H9 (cell line): ENCODE results near the gene CELF4. TPM values are rescaled to one million over a fixed set of nuclear protein-coding genes. Genes with fewer than 3 reads are reported as not detected.
A peak's percentile ranks its signal among the peaks of the same experiment; 100 is the strongest.

Source experiments
- DNase-seq: peaks from one replicate; pipeline ENCODE4 v3.0.0-alpha.2; 2017
- H2AFZ ChIP-seq: one replicate; pipeline ENCODE4 v1.6.1; 2013; ENCODE audit warnings: mild to moderate bottlenecking, low read length, control low read depth, moderate library complexity
- H2AK5ac ChIP-seq: 2 replicates; pipeline ENCODE4 v1.6.1; 2013; ENCODE audit warnings: low read length, control low read depth, mixed read lengths; ENCODE audit not compliant: insufficient read length
- H2BK120ac ChIP-seq: one replicate; pipeline ENCODE4 v1.6.1; 2013; ENCODE audit warnings: low read depth, mild to moderate bottlenecking, low read length, control low read depth, inconsistent platforms; ENCODE audit not compliant: poor library complexity, severe bottlenecking
- H2BK12ac ChIP-seq: 2 replicates; pipeline ENCODE4 v1.6.1; 2013; ENCODE audit warnings: low read length, control low read depth, mixed read lengths, low read depth; ENCODE audit not compliant: insufficient read length
- H2BK15ac ChIP-seq: 2 replicates; pipeline ENCODE4 v1.6.1; 2013; ENCODE audit warnings: low read depth, low read length, control low read depth
- H2BK20ac ChIP-seq: one replicate; pipeline ENCODE4 v1.6.1; 2013; ENCODE audit warnings: low read depth, mild to moderate bottlenecking, low read length, control low read depth, inconsistent platforms; ENCODE audit not compliant: poor library complexity, severe bottlenecking
- H2BK5ac ChIP-seq: 2 replicates; pipeline ENCODE4 v1.6.1; 2013; ENCODE audit warnings: low read length, control low read depth, mixed read lengths; ENCODE audit not compliant: insufficient read length
- H3K14ac ChIP-seq: 2 replicates; pipeline ENCODE4 v1.6.1; 2013; ENCODE audit warnings: low read length, control low read depth; ENCODE audit not compliant: insufficient read depth
- H3K18ac ChIP-seq: 2 replicates; pipeline ENCODE4 v1.6.1; 2013; ENCODE audit warnings: low read depth, mild to moderate bottlenecking, mixed read lengths, low read length, control low read depth; ENCODE audit not compliant: insufficient read length
- H3K23ac ChIP-seq: 2 replicates; pipeline ENCODE4 v1.6.1; 2013; ENCODE audit warnings: low read length, control low read depth, mixed read lengths, low read depth; ENCODE audit not compliant: insufficient read length
- H3K23me2 ChIP-seq: 2 replicates; pipeline ENCODE4 v1.6.1; 2013; ENCODE audit warnings: low read depth, mild to moderate bottlenecking, mixed read lengths, low read length, control low read depth; ENCODE audit not compliant: insufficient read length, poor library complexity, severe bottlenecking
- H3K27ac ChIP-seq: 2 replicates; pipeline ENCODE4 v1.5.1; 2013; ENCODE audit warnings: low read length, control low read depth, mixed read lengths, low read depth; ENCODE audit not compliant: insufficient read length
- H3K27me3 ChIP-seq: 2 replicates; pipeline ENCODE4 v1.6.1; 2013; ENCODE audit warnings: low read length, control low read depth, inconsistent platforms; ENCODE audit not compliant: insufficient read depth
- H3K4ac ChIP-seq: 2 replicates; pipeline ENCODE4 v1.6.1; 2013; ENCODE audit warnings: low read depth, mild to moderate bottlenecking, control low read depth, inconsistent platforms, low read length, moderate library complexity
- H3K4me1 ChIP-seq: 2 replicates; pipeline ENCODE4 v1.6.1; 2013; ENCODE audit warnings: low read length, control low read depth, inconsistent platforms; ENCODE audit not compliant: insufficient read depth
- H3K4me2 ChIP-seq: 2 replicates; pipeline ENCODE4 v1.6.1; 2013; ENCODE audit warnings: low read length, control low read depth, mixed read lengths; ENCODE audit not compliant: insufficient read length, insufficient read depth
- H3K56ac ChIP-seq: 2 replicates; pipeline ENCODE4 v1.6.1; 2013; ENCODE audit warnings: low read depth, mild to moderate bottlenecking, mixed read lengths, low read length, control low read depth; ENCODE audit not compliant: insufficient read length
- H3K79me1 ChIP-seq: 2 replicates; pipeline ENCODE4 v1.6.1; 2013; ENCODE audit warnings: low read depth, mild to moderate bottlenecking, moderate library complexity, low read length, control low read depth, inconsistent platforms; ENCODE audit not compliant: insufficient read depth, poor library complexity, severe bottlenecking
- H3K79me2 ChIP-seq: 2 replicates; pipeline ENCODE4 v1.6.1; 2013; ENCODE audit warnings: low read length, control low read depth, inconsistent platforms; ENCODE audit not compliant: insufficient read depth
- H3K9ac ChIP-seq: 2 replicates; pipeline ENCODE4 v1.6.1; 2013; ENCODE audit warnings: low read length, control low read depth, mixed read lengths; ENCODE audit not compliant: insufficient read length; ENCODE audit errors: extremely low read depth
- H3K9me3 ChIP-seq: one replicate; pipeline ENCODE4 v1.6.1; 2013; ENCODE audit warnings: low read depth, low read length, inconsistent platforms; ENCODE audit not compliant: control insufficient read depth
- H3T11ph ChIP-seq: one replicate; pipeline ENCODE4 v1.6.1; 2013; ENCODE audit warnings: mild to moderate bottlenecking, low read length, control low read depth, inconsistent platforms
- H4K20me1 ChIP-seq: one replicate; pipeline ENCODE4 v1.6.1; 2013; ENCODE audit not compliant: control insufficient read depth, insufficient read length, insufficient read depth
- H4K5ac ChIP-seq: 2 replicates; pipeline ENCODE4 v1.6.1; 2013; ENCODE audit warnings: low read depth, mild to moderate bottlenecking, mixed read lengths, low read length, control low read depth; ENCODE audit not compliant: insufficient read length
- H4K8ac ChIP-seq: replicated peaks from 2 replicates; pipeline ENCODE4 v1.6.1; 2013; ENCODE audit warnings: low read length, control low read depth, mixed read lengths, low read depth; ENCODE audit not compliant: insufficient read length
- H4K91ac ChIP-seq: 2 replicates; pipeline ENCODE4 v1.6.1; 2013; ENCODE audit warnings: low read depth, mild to moderate bottlenecking, moderate library complexity, mixed read lengths, low read length, control low read depth; ENCODE audit not compliant: insufficient read length
- H3K27ac Mint-ChIP-seq, 3 experiments: 2 replicates in 2 of 3; 3 replicates in 1 of 3; pipeline ENCODE4 v1.8.0; 2020 to 2021; ENCODE audit warnings: mixed read lengths in 3 of 3, mild to moderate bottlenecking in 1 of 3, moderate library complexity in 1 of 3
- H3K27me3 Mint-ChIP-seq: 2 replicates; pipeline ENCODE4 v1.8.0; 2021; ENCODE audit warnings: low read depth, mild to moderate bottlenecking, moderate library complexity, mixed read lengths
- H3K36me3 Mint-ChIP-seq, 3 experiments: 2 replicates in 2 of 3; 3 replicates in 1 of 3; pipeline ENCODE4 v1.8.0; 2020 to 2021; ENCODE audit warnings: low read depth in 3 of 3, mixed read lengths in 3 of 3; ENCODE audit not compliant: insufficient read depth in 1 of 3
- H3K4me1 Mint-ChIP-seq, 2 experiments: 2 replicates each; pipeline ENCODE4 v1.8.0; 2020; ENCODE audit warnings: mixed read lengths in 2 of 2
- H3K4me3 Mint-ChIP-seq, 2 experiments: 2 replicates in 1 of 2; 3 replicates in 1 of 2; pipeline ENCODE4 v1.8.0; 2020 to 2021; ENCODE audit warnings: mild to moderate bottlenecking in 2 of 2, mixed read lengths in 2 of 2, moderate library complexity in 1 of 2
- H3K9me3 Mint-ChIP-seq, 2 experiments: 2 replicates in 1 of 2; 3 replicates in 1 of 2; pipeline ENCODE4 v1.8.0; 2020; ENCODE audit warnings: mild to moderate bottlenecking in 2 of 2, mixed read lengths in 2 of 2, moderate library complexity in 1 of 2
- WGBS: extraction: QIAGEN DNeasy Blood & Tissue Kit; methylation state at CpG from one replicate; pipeline ENCODE4 v1.1.7; 2013; ENCODE audit warnings: missing lambda C conversion rate, low lambda C conversion rate, mixed read lengths; ENCODE audit not compliant: insufficient read length; ENCODE audit errors: extremely low coverage; 5-methylcytosine and 5-hydroxymethylcytosine counted together
- total RNA-seq: library from RNA; stranded (reverse); gene quantifications from 2 replicates; pipeline ENCODE4 v1.2.1, GENCODE V29; 2021
- TF ChIP-seq, protein P1 (sequence below): fragments of 200-600 bp; sonication (generic); conservative IDR thresholded peaks from 3 replicates; pipeline ENCODE4 v1.8.0; 2021; ENCODE audit warnings: antibody characterized with exemption, mild to moderate bottlenecking

The CELF4 gene
- total RNA-seq, 1 experiment from 2014 or later, result 1.1 TPM

DNA sequence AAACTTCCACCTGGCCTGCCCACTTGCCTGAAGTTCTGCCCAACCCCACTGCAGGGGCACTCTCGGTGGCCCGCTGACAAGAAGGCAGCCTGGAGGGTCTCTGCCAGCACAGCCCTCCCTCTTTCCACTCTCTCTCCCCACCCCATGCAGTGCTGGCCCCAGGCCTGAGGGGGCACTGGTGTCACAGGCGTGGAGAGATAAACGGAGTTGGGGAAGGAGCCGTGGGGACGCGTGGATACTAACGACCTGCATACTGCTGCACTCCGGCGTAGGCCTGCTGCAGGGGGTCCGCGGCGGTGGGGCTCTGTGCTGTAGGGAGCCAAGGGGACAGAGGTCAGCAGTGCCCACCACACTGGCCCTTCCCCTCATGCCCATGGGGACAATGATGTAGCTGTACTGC is 299.3 kb downstream of the CELF4 start:
- Histone ChIP-seq H3K4me1 (no peaks in the 10 kb centered on the region), H3K27ac (no peak overlapping the region), H2BK20ac (no peak overlapping the region), H4K8ac (no peak overlapping the region), H3K4me2 (no peak overlapping the region), H3T11ph (no peak overlapping the region), H2BK5ac (no peak overlapping the region), H3K79me2 (no peaks in the 10 kb centered on the region), H3K18ac (no peak overlapping the region), H3K9me3 (no peaks in the 10 kb centered on the region), H3K79me1 (no peaks in the 10 kb centered on the region), H2AK5ac (no peak overlapping the region), H2BK12ac (no peak overlapping the region), H2AFZ (no peak overlapping the region), H3K14ac (no peak overlapping the region; the same call in 1 of the 2 replicates), H3K27me3 (no peaks in the 10 kb centered on the region), H3K4ac (no peak overlapping the region), H4K20me1 (no peaks in the 10 kb centered on the region), H2BK15ac (no peak overlapping the region), H2BK120ac (no peak overlapping the region), H3K23ac (no peak overlapping the region), H4K5ac (no peak overlapping the region), H3K23me2 (no peaks in the 10 kb centered on the region), H3K9ac (no peak overlapping the region), H4K91ac (no peak overlapping the region), H3K56ac (no peak overlapping the region)
- no peak for DNase-seq
- no CpG with 5 or more reads among the region's 13 CpGs for WGBS
- Mint-ChIP-seq H3K27me3 (peaks cover 36% of the 10 kb centered on the region), H3K27ac (no peak overlapping the region), H3K9me3 (peaks cover 0 to 2% of the 10 kb centered on the region in 2 experiments; a peak in 2 of 5 replicates), H3K4me1 (no peaks in the 10 kb centered on the region), H3K4me3 (no peak overlapping the region), H3K36me3 (no peaks in the 10 kb centered on the region)
- TF ChIP-seq, protein P1, sequence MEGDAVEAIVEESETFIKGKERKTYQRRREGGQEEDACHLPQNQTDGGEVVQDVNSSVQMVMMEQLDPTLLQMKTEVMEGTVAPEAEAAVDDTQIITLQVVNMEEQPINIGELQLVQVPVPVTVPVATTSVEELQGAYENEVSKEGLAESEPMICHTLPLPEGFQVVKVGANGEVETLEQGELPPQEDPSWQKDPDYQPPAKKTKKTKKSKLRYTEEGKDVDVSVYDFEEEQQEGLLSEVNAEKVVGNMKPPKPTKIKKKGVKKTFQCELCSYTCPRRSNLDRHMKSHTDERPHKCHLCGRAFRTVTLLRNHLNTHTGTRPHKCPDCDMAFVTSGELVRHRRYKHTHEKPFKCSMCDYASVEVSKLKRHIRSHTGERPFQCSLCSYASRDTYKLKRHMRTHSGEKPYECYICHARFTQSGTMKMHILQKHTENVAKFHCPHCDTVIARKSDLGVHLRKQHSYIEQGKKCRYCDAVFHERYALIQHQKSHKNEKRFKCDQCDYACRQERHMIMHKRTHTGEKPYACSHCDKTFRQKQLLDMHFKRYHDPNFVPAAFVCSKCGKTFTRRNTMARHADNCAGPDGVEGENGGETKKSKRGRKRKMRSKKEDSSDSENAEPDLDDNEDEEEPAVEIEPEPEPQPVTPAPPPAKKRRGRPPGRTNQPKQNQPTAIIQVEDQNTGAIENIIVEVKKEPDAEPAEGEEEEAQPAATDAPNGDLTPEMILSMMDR, result peak; percentile 65
